ENCODE results near the gene DTX1.
"Not testable (repeated sequence)": the region's sequence is repeated elsewhere in the genome, so short reads cannot be mapped to it uniquely, and the experiment has no call there.

The DTX1 gene

DNA sequence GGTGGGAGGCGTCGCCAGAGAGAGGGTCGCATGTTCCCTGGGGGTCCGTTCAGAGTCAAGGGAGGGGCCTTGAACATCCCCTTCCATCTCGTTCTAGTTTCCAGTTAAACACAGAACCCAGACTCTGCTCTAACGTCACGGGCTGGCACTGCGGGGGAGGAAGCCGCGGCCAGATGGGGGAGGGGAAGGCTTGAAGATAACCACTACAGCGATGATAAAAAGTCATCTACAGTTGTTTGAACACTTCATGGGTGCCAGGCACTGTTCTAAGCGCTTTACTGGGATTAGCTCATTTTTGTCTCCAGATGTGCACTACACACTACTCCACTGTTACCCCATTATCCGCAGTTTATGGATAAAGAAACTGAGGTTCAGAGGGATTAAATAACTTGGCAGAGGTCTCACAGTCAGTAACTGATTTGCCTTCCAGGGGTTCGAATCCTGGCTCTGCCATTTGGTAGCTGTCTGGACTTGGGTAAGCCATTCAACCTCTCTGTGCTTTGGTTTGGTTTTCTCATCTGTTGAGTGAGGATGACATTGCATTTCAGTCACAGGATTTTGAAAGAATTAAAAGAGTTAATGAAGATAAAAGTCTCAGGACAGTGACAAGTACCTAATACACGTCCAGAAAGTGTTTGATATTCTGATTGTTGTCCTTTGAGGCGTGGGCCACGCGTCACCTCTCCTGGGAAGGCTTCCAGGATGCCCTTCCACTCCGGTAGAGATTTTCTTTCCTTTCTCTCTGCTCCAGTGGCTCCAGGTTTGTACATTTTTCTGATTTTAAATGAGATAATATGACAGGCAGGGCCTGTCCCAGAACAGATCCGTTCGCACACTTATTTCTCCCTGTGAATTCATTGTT, 79.8 kb downstream of the DTX1 start:
- H3K9ac ChIP-seq (ENCODE audit: low read length), result no peak overlapping the region
- no peaks in the 10 kb centered on the region for H3K4me1 ChIP-seq (ENCODE audit: control insufficient read depth, insufficient read depth, low read length)
- H3K4me3 ChIP-seq (ENCODE audit: low read length), result no peak overlapping the region
- H3K27me3 ChIP-seq (replicated peaks; ENCODE audit: control insufficient read depth, insufficient read depth, low read length), result peaks cover 31% of the 10 kb centered on the region
- no peaks in the 10 kb centered on the region for H3K36me3 ChIP-seq (ENCODE audit: control insufficient read depth, insufficient read depth, low read length, severe bottlenecking)
- H3K9me3 ChIP-seq (ENCODE audit: control insufficient read depth, low read length), result no peaks in the 10 kb centered on the region
- DNase-seq (ENCODE audit: low read depth), result no peak

DNA sequence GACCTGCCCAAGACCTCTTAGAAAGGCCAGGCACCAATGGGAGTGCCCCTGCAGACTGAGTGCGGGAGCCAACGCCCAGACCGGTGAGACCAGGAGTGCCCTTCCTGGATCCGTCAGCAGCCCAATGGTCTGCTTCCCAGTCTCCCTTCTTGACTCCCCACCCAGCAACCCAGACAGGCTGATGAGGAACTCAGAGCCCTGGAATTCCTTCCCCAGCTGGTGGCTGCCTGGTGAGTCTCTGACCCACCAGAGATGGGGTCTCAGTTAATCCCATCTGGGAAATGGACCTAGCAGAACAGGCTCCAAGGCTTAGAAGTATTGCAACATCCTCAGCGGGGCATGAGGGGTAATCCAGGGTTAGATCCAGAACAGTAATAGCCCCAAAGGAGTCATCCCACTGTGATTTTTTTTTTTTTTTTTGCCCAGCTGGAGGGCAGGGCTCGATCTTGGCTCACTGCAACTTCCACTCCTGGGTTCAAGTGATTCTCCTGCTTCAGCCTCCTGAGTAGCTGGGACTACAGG, 80.5 kb downstream of the DTX1 start:
- H3K9me3 ChIP-seq (ENCODE audit: control insufficient read depth, low read length), result no peaks in the 10 kb centered on the region
- H3K9ac ChIP-seq (ENCODE audit: low read length), result no peak overlapping the region
- DNase-seq (ENCODE audit: low read depth), result no peak
- H3K4me1 ChIP-seq (ENCODE audit: control insufficient read depth, insufficient read depth, low read length), result peaks cover 2% of the 10 kb centered on the region
- H3K36me3 ChIP-seq (ENCODE audit: control insufficient read depth, insufficient read depth, low read length, severe bottlenecking), result no peaks in the 10 kb centered on the region
- H3K4me3 ChIP-seq (ENCODE audit: low read length), result no peak overlapping the region
- H3K27me3 ChIP-seq (replicated peaks; ENCODE audit: control insufficient read depth, insufficient read depth, low read length), result peaks cover 31% of the 10 kb centered on the region

DNA sequence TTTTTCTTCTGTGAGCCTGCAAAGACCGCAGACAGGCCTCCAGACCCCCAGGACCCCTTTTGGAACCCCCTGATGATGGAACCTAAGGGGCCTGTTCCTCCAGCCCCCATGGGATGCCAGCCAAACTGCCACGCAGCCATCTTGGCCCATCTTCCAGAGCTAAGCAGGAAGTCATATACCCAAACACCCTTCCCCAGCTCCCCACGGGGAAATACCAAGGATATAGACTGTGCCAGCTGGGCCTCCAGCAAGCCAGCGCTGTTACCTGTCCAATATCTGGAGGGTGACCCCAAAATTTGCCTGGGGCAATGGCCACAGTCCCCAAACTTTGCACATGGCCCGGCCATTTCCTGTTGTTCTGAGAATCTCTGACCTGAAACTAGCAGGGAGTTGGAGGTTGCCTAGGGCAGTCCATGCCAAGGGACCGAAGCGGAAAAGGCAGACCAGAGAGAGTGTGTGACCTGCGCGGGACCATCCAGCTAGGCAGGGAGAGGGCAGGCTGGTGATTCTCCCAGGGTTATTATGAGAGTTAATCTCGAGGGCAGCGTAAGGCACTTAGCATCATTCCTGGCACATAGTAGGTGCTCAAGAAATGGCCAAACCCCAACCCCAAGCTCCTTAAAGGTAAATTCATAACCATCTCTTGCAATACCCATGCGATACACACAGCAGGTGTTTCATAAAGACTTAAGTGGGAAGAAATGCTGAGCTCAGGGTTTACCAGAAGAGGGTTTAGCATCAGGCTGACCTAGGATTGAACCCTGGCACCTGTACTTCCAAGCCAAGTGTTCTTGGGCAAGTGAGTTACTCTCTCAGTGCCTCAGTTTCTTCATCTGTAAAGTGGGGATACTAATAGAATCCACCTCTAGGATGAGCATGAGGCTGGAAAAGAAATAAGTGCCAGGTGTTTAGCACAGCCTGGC, 81.6 kb downstream of the DTX1 start:
- Histone ChIP-seq H3K9ac (ENCODE audit: low read length) (no peak overlapping the region), H3K9me3 (ENCODE audit: control insufficient read depth, low read length) (no peaks in the 10 kb centered on the region), H3K4me1 (ENCODE audit: control insufficient read depth, insufficient read depth, low read length) (peaks cover 5% of the 10 kb centered on the region), H3K36me3 (ENCODE audit: control insufficient read depth, insufficient read depth, low read length, severe bottlenecking) (no peaks in the 10 kb centered on the region), H3K4me3 (ENCODE audit: low read length) (no peak overlapping the region), H3K27me3 (replicated peaks; ENCODE audit: control insufficient read depth, insufficient read depth, low read length) (peaks cover 25% of the 10 kb centered on the region)
- no peak for DNase-seq (ENCODE audit: low read depth)

- no peak for DNase-seq (ENCODE audit: low read depth)
- no peaks in the 10 kb centered on the region for H3K9me3 ChIP-seq (ENCODE audit: control insufficient read depth, low read length)
- H3K4me3 ChIP-seq (ENCODE audit: low read length), result no peak overlapping the region
- no peak overlapping the region for H3K9ac ChIP-seq (ENCODE audit: low read length)
- H3K27me3 ChIP-seq (replicated peaks; ENCODE audit: control insufficient read depth, insufficient read depth, low read length), result peaks cover 23% of the 10 kb centered on the region
- H3K4me1 ChIP-seq (ENCODE audit: control insufficient read depth, insufficient read depth, low read length), result peaks cover 5% of the 10 kb centered on the region
- no peaks in the 10 kb centered on the region for H3K36me3 ChIP-seq (ENCODE audit: control insufficient read depth, insufficient read depth, low read length, severe bottlenecking)
These were observed 82.3 kb downstream of the DTX1 start for GRCh38 chr12:113138826-113139225.

GRCh38 chr12:113140706-113141105, 84.2 kb downstream of the DTX1 start:
- no peak overlapping the region for H3K9ac ChIP-seq (ENCODE audit: low read length)
- H3K36me3 ChIP-seq (ENCODE audit: control insufficient read depth, insufficient read depth, low read length, severe bottlenecking), result no peaks in the 10 kb centered on the region
- peaks cover 16% of the 10 kb centered on the region for H3K27me3 ChIP-seq (replicated peaks; ENCODE audit: control insufficient read depth, insufficient read depth, low read length)
- H3K9me3 ChIP-seq (ENCODE audit: control insufficient read depth, low read length), result no peaks in the 10 kb centered on the region
- H3K4me1 ChIP-seq (ENCODE audit: control insufficient read depth, insufficient read depth, low read length), result peaks cover 5% of the 10 kb centered on the region
- no peak overlapping the region for H3K4me3 ChIP-seq (ENCODE audit: low read length)
- no peak for DNase-seq (ENCODE audit: low read depth)

- not testable (repeated sequence) for H3K36me3 ChIP-seq (ENCODE audit: control insufficient read depth, insufficient read depth, low read length, severe bottlenecking); H3K9ac ChIP-seq (ENCODE audit: low read length); DNase-seq (ENCODE audit: low read depth); H3K27me3 ChIP-seq (replicated peaks; ENCODE audit: control insufficient read depth, insufficient read depth, low read length); H3K9me3 ChIP-seq (ENCODE audit: control insufficient read depth, low read length); H3K4me3 ChIP-seq (ENCODE audit: low read length)
- H3K4me1 ChIP-seq (ENCODE audit: control insufficient read depth, insufficient read depth, low read length), result peaks cover 12% of the 10 kb centered on the region
These were observed 85.2 kb downstream of the DTX1 start for GRCh38 chr12:113141716-113142115.

DNA sequence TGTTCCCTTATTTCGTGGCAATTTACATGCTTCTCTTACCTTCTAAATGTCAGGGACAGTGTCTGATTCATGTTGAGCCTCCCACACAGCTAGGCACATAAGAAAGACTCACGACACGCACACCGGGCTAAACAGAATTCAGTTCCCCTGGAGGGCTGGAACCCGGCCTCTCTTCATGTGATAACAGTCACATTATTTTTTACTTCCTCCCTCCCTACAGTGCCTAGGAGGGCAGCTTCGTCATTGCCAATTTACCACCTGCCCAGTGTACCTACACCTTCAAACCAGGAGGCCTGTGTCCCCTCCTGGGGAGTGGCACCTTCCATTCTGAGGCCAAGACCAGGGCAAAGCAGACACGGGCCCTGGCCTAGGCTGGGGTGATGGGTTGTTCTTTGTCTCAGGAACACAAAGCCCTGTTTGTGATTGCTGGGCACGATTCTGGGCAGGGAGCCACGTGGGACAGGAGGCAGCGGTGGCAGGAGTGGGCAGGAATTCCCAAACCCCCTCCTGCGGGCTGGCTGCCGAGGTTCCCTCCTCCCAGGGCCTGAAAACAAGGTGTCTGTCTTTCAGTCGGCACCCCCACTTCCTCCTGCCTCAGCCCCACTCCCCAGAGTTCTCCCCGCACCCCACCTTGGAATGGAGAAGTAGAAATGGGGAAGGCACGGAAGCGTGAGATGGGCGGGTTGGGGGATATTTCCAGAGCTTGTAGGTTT, 85.8 kb downstream of the DTX1 start:
- peaks cover 6% of the 10 kb centered on the region for H3K27me3 ChIP-seq (replicated peaks; ENCODE audit: control insufficient read depth, insufficient read depth, low read length)
- peaks cover 12% of the 10 kb centered on the region for H3K4me1 ChIP-seq (ENCODE audit: control insufficient read depth, insufficient read depth, low read length)
- H3K9ac ChIP-seq (ENCODE audit: low read length), result no peak overlapping the region
- no peaks in the 10 kb centered on the region for H3K36me3 ChIP-seq (ENCODE audit: control insufficient read depth, insufficient read depth, low read length, severe bottlenecking)
- no peak for DNase-seq (ENCODE audit: low read depth)
- peaks cover 5% of the 10 kb centered on the region for H3K9me3 ChIP-seq (ENCODE audit: control insufficient read depth, low read length)
- H3K4me3 ChIP-seq (ENCODE audit: low read length), result no peak overlapping the region

GRCh38 chr12:113142886-113143332, 86.4 kb downstream of the DTX1 start:
- H3K36me3 ChIP-seq (ENCODE audit: control insufficient read depth, insufficient read depth, low read length, severe bottlenecking), result no peaks in the 10 kb centered on the region
- no peak overlapping the region for H3K9ac ChIP-seq (ENCODE audit: low read length)
- no peak for DNase-seq (ENCODE audit: low read depth)
- peaks cover 12% of the 10 kb centered on the region for H3K4me1 ChIP-seq (ENCODE audit: control insufficient read depth, insufficient read depth, low read length)
- H3K4me3 ChIP-seq (ENCODE audit: low read length), result no peak overlapping the region
- peaks cover 7% of the 10 kb centered on the region for H3K27me3 ChIP-seq (replicated peaks; ENCODE audit: control insufficient read depth, insufficient read depth, low read length)
- H3K9me3 ChIP-seq (ENCODE audit: control insufficient read depth, low read length), result peaks cover 8% of the 10 kb centered on the region

- DNase-seq (ENCODE audit: low read depth), result no peak
- Histone ChIP-seq H3K36me3 (ENCODE audit: control insufficient read depth, insufficient read depth, low read length, severe bottlenecking) (no peaks in the 10 kb centered on the region), H3K9me3 (ENCODE audit: control insufficient read depth, low read length) (peaks cover 8% of the 10 kb centered on the region), H3K4me1 (ENCODE audit: control insufficient read depth, insufficient read depth, low read length) (peaks cover 12% of the 10 kb centered on the region), H3K27me3 (replicated peaks; ENCODE audit: control insufficient read depth, insufficient read depth, low read length) (peaks cover 7% of the 10 kb centered on the region), H3K4me3 (ENCODE audit: low read length) (no peak overlapping the region), H3K9ac (ENCODE audit: low read length) (no peak overlapping the region)
These were observed 87.4 kb downstream of the DTX1 start for GRCh38 chr12:113143959-113144358.

DNA sequence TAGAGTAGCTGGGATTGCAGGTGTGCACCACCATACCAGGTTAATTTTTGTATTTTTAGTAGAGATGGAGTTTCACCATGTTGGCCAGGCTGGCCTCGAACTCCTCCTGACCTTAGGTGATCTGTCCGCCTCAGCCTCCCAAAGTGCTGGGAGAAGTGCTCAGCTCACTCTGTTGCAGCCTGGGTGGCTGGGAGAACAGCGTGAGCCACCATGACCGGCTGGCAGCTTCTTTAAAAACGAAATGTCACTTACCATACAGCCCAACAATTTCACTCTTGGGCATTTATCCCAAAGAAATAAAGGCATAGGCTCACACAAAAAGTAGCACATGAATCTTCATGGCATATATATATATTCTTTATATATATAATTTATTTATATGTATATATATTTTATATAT, 88.3 kb downstream of the DTX1 start:
- no peak for DNase-seq (ENCODE audit: low read depth)
- peaks cover 12% of the 10 kb centered on the region for H3K4me1 ChIP-seq (ENCODE audit: control insufficient read depth, insufficient read depth, low read length)
- peaks cover 8% of the 10 kb centered on the region for H3K9me3 ChIP-seq (ENCODE audit: control insufficient read depth, low read length)
- no peak overlapping the region for H3K4me3 ChIP-seq (ENCODE audit: low read length)
- no peak overlapping the region for H3K9ac ChIP-seq (ENCODE audit: low read length)
- H3K36me3 ChIP-seq (ENCODE audit: control insufficient read depth, insufficient read depth, low read length, severe bottlenecking), result no peaks in the 10 kb centered on the region
- H3K27me3 ChIP-seq (replicated peaks; ENCODE audit: control insufficient read depth, insufficient read depth, low read length), result peaks cover 7% of the 10 kb centered on the region
